Hematopoietic multipotent progenitor cell treated with erythropoietin and hydrocortisone succinate and interleukin-3 and kit ligand, for 17 days (in vitro differentiated cells): ENCODE results near the gene PTCHD4.
"Not testable (repeated sequence)": the region's sequence is repeated elsewhere in the genome, so short reads cannot be mapped to it uniquely, and the experiment has no call there.

Experiments
- DNase-seq: peaks from one replicate; pipeline ENCODE4 v3.0.0-alpha.2; 2015; ENCODE audit warnings: low spot score

Gene PTCHD4

DNA sequence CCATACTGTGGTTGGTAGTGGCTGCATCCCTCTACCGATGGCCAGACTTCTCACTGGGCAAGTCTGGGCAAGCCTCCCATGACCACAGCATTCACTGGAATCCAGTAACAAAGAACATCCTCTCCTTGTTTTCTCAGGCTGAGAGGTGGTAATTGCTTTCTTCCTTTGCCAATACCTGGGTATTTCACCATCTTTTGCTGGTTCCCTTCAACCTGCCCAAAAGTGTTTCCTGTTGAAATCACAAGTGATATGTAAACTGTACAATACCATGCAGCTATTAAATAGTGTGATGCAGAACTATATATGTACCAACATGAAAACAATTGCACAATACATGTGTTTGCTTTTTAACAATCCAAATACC lies at the start of gene PTCHD4:
Gene PTCHD4 (minus strand): TSS at position 55 of the 364 bp plus-strand sequence. CDS start 42,240 bp downstream, outside the sequence.
- DNase-seq = no peak

DNA sequence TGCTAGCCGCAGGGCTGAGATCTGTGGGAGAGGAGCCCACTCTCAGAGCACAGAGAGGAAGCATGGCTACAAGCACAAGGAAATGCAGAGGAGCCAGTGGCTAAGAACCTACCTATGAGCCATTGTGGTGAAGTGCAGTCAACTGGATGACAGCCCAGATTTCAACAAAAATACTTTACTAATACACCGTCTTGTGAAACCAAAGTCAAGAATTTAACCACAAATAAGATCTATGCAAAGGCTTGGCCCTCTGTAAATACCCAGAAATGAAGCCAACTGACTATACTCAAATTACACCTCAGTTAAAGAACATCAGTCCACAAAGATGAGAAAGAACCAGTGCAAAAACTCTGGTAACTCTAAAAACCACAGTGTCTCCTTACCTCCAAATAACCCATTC lies 40.1 kb upstream of the PTCHD4 start:
- DNase-seq = no peak

DNA sequence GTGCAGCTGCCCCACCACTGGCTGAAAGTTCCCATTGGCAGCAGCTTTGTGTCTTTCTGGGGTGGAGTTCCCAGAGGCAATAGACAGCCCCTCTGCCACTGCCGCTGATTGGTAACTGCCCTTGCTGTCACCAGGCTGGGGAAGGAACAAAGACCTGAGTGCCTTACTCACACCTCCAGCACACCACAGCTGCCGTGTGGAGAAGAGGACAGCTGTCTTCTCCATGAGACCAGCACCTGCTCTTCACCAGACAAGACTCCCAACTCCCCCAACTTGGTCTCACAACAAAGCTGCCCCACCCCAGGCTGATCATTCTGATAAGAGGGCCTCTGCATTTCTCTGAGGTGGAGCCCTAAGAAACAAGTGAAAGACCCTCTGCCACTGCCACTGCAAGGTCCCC lies 39.7 kb upstream of the PTCHD4 start:
- no peak for DNase-seq

DNA sequence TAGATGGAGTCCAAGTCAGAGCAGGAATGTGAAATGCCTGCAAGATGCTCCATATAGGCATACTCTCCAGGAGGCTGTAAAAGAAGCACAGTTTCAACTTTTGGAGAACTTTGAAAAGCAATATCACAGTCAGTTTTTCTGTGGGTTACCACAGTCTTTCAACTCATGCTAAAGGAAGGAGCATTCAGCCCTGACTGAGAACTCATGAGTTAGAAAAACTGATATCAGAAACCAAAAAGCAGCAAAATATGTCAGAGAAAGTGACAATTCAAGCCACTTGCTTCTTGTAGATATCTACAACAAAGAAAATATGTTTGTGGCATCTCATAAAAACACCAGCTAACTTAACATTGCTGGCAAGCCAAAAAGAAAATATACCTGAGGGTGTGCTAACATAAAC lies 36.1 kb upstream of the PTCHD4 start:
- no peak for DNase-seq

DNA sequence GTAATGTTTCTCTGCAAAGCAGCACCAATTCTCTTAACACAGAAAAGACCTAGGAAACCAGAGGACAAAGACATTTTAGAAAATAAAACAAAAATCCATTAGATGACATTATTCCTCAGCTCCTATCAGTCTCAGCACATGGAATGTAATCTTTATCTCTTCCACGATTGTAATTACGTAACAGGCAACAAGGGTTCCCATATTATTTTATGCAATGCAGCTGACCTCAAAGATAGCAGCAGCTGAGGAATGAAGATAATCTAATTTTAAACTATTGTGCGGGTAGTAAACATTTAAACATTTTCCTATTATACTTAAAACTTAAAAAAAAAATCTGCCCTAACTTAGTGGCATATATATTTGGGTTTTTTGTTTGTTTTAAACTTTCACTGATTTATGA lies 33.0 kb upstream of the PTCHD4 start:
- no peak for DNase-seq

DNA sequence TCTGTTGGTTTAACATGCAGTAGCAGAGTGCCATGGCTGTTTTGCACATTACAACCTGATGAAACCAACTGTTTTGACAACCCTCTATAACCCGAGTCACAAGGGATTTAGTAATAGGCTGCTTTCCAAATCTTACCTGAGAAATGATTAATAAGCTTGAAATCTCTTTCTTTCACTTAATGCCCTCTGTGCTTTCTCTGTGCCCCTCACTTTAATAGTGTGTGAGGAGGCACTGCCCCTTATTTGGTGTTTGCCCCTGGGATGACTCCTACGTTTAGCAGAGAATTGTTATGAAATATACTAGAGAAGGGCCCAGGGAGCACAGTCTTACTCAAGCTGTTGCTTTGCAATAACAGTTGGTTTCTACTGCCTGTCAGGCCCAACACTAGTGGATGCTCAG lies 31.0 kb upstream of the PTCHD4 start:
- DNase-seq = no peak

DNA sequence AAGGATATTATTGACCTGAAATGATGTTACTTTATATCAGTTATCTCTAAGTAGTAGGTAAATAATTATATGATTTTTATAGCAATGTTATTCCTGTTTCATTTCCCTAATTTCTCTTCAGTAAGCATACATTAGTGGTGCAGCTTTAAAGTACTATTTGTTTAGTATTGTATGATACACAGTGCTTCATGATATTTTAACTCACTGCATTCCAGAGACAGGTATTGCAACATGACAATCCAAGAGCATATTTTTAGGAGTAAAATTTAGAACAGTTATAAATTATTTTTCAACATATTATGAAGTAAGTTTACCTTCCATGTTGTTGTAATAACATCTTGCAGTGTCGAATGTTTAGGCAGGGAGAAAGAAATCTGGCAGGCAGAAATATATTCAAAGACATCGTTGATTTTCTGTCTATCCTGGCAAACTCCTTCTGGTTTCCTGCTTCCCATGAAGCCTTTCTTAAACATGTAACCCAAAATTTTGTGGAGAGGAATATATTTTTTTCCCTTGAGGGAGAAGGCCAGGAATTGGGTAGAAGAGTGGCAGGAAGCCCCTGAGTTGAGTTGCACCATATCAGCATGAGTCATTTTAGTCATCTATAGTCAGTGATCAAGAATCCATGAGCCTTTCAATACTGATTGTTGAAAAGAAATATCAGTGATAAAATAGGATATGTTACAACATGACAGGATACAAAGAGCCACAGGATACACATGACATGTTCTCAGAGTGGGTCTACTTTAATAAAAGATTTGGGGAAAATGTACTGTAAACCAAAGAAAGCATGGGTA lies 29.0 kb upstream of the PTCHD4 start:
- DNase-seq = no peak

DNA sequence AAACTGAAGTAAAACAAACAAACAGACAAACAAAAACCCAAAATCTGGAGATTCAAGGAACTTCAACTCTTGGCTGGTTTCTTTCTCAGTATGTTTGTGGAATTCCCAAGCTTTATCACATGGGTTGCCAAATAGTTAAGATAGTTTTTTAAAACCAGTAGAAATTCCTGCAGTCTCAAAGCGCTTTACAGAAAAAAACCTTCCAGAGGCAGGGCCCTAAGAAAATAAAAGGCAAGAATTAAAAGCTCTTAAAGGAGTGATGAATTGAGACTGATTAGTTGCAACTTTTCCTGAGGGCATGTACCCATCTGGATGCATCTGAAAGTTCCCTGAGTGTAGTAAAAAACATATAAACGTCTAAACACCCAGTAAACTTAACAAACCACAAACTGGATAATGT lies 25.9 kb upstream of the PTCHD4 start:
- DNase-seq = no peak

DNA sequence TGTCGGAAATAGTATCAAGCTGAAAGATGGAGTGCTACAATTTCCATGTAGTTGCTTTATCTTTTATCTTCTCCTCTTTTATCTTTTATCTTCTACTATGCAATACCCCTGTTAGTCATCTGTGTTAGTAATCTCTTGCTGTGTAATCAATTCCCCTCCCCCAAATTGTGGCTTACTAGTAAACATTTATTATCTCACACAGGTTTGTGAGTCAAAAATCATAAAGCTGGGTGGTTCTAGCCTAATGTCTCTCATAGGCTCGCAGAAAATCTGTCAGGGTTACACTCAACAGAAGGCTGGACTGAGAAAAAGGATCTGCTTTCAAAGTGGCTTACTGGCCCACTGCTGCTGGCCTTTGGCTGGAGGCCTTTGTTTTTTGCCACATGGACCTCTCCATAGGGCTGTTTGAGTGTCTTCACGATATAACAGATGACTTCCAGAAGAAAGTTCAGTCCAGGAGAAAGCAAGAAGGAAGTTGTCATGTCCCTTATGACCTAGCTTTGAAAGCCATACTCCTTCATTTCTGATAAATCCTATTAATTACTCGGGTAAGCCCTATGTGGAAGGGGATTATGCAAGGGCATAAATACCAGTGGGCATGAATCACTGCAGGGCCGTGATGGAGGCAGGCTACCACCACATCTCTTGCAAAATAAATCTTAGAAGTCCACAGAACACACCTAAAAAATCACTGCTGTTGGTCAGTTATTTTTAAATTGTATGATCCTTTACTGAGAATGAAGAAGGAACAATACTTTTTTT lies 24.5 kb upstream of the PTCHD4 start:
- no peak for DNase-seq

DNA sequence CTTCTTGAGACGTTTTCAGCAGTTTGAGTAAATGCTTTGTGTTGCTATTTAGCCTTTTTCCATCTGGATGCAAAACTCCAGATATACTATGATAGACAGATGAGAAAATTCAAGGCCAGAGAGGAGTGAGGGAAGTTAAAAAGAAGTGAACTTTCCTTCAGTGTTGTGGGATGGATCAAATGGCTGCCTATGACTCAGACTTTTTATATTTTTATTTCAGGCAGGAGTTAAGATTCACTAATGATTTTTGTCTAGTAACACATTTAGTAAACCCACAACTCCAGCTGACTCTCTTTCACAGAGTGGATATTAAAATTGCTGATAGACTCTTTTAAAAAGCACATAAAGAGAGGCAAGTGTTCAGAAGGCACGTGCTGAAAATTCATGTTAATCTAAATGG lies 23.2 kb upstream of the PTCHD4 start:
- DNase-seq = no peak

DNA sequence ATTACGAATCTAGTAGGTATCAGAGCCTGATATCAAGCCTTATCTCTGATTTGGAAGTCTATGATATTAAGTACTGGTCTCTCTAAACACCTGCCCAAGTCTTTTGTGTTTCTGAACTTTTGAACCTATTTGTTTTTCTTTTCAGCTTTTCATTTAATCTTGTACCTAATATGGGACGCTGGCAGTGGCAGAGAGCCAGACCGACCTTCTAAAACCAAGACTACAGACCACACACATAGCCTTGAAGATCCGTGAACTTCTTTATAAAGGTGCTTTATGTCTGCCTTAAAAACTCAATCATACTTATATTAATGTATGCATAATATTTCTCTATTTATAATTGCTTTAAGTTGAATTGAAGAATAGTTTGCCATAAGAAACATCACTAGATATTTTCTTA lies 12.6 kb upstream of the PTCHD4 start:
- DNase-seq = no peak

DNA sequence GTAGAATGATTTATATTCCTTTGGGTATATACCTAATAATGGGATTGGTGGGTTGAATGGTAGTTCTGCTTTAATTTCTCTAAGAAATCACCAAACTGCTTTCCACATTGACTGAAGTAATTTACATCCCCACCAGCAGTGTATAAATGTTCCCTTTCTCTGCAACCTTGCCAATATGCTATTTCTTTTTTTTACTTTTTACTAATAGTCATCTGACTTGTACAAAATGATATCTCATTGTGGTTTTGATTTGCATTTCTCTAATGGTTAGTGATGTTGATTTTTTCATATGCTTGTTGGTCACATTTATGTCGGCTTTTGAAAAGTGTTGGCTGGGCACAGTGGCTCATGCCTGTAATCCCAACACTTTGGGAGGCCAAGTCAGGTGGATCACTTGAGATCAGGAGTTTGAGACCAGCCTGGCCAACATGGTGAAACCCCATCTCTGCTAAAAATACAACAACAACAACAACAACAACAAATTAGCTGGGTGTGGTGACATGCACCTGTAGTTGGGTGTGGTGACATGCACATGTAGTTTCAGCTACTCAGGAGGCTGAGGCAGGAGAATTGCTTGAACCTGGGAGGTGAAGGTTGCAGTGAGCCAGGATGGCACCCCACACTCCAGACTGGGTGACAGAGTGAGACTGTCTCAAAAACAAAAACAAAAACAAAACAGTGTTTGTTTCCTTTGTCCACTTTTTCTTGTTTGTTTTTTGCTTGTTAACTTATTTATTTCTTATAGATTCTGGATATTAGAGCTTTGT lies 11.2 kb upstream of the PTCHD4 start:
- not testable (repeated sequence) for DNase-seq

DNA sequence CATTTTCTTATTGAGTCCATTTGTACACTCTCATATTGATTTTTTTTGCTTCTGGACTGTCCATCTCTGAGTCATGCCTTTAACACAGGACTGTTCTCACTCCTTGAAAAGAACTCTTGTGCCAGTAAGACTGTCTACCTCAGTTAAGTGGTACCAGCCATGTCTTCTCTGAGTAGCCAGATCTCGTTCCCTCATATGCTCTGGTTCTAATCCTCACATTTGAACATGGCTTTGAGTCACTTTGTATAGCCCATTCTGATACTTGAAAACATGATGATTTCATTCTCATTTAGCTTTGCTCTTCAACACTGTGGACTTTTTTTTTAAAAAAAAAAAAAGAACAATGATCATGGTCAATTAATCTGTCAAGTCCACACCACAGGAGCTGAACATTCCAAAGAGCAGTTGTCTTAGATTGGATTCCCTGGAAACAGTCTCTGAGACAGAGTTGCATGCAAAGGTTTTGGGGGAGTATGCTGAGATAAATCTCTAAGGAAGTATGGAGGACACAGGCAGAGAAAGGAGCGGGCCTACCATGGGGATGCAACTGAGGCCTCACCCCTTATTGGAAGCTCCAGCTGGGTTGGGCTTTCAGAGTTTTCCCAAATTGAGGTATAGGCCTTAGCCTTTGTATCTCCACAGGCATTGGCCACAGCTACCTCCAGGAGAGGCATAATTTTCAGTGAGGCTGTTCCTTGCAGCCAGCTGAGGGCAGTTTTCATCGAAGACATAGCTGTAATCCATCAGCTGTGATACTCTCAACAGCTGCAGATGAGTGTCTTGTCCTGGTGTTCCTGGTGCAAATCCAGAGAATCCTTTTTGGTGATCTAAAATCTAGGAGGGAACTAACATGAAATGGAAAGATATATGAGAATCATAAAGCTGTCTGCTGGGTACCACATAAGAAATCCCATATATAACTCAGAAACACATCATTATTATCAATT lies 6.0 kb upstream of the PTCHD4 start:
- DNase-seq = no peak

DNA sequence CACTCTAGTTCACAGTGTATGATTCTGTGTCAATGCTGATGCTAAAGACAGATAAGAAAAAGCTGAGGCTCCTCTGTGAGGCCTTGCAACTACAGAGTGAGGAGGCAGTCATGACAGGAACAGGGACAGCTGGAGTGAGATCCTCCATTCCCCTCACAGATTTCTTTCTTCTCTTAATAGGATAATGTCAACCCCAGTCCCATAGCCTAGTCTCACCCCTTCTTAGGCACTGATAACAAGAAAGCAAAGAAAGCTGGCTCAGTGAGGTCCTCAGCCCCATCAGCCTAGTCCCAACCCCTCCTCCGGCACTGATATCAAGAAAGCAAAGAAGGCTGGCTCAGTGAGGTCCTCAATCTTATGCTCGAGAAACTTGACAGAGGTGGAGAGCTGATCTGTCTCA lies 2.1 kb upstream of the PTCHD4 start:
- no peak for DNase-seq

DNA sequence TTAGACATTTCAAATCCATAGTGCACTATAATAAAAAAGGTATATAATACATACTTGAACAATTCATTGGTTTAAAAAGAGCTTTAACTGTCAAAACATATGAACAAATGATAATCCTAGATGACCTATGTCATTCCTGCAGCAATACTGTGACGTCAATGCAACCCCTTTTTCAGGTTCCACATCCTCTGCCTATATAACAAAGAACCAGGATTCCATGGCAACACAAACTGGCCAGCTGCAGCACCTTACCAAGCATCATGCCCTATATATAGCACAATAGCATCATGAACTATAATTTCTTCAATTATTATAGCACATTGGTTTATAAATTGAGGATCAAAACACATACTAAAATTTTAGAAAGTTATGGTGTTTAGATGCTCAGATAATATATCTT lies 578 bp upstream of the PTCHD4 start:
- DNase-seq = no peak

DNA sequence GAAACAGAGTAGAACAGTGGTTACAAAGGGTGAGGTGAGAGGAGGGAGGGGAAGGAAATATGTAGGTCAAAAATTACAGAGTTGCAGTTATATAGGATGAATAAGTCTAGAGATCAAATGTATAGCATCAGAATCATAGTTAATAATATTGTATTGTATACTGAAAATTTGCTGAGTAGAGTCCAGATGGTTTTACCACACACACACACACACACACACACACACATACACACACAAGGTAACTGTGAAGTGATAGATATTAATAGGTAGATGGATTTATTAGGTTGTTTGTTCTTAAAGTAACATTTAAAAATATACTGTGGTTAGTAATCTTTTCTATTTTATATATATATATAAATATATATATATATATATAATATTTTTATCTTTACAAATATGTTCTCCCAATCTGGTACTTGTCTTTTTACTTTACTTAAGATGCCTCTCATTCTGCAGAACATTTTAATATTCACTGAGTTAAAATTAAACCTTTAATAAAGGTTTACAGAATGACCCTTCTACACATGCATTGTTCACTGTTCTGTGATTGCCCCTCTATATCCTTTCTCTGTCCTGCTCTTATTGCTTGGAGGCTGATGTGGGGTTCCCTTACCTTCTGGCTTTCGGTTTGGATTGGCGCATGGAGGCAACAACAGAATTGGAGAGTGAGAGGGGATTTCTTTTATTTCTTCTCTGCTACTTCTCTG lies 408 bp downstream of the PTCHD4 start:
- no peak for DNase-seq

DNA sequence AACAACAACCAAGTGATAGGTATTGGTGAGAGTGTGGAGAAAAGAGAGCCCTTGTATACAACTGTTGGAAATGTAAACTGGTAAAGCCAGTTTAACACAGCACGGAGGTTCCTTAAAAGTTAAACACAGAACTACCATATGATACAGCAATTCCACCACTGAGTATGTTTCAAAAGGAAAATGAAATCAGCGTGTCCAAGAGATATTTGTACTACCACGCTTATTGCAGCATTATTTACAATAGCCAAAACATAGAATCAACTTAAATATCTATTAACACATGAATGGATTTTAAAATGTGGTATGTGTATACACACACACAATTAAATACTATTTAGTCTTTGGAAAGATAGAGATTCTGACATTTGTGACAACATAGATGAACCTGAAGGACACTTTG lies 1.1 kb downstream of the PTCHD4 start:
- no peak for DNase-seq

DNA sequence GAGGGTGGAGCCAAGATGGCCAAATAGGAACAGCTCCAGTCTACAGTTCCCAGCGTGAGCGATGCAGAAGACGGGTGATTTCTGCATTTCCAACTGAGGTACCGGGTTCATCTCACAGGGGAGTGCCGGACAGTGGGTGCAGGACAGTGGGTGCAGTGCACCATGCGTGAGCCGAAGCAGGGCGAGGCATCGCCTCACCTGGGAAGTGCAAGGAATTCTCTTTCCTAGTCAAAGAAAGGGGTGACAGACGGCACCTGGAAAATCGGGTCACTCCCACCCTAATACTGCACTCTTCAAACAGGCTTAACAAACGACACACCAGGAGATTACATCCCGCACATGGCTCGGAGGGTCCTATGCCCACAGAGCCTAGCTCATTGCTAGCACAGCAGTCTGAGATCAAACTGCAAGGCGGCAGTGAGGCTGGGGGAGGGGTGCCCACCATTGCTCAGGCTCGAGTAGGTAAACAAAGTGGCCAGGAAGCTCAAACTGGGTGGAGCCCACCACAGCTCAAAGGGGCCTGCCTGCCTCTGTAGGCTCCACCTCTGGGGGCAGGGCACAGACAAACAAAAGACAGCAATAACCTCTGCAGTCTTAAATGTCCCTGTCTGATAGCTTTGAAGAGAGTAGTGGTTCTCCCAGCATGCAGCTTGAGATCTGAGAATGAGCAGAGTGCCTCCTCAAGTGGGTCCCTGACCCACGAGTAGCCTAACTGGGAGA lies 8.4 kb downstream of the PTCHD4 start:
- DNase-seq = not testable (repeated sequence)

DNA sequence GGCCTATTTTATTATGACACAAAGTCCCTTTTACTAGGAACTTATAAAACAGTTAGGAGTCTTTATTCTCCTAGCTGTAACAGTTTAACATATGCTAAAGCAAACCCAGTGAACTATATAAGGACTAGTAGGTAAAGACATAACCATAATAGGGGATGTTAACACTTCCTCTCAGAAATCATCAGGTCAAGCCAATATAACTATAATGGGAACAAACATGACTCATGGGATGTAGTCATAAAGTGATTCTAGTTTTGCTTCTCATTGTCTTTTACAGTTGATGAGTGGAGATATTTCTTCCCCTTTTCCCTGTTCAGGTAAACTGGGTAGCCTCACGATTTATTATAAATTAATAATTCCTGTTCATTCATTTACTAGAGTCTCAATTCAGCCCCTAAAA lies 9.7 kb downstream of the PTCHD4 start:
- no peak for DNase-seq

DNA sequence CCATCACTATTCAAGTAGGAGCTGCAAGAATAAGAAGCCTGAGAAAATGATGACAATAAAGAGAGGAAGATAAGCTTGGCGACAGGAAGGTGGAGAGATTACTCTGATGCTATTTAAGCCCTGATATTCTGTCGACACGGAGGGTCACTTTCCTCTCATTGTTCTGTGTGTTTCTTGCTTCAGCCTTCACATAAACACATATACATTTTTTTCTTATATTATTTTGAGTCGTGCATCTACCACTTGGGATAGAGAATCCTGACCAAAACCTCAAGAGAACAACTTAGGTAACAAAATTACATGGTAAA lies 10.5 kb downstream of the PTCHD4 start:
- no peak for DNase-seq
